Stimulated activated CD4-positive, alpha-beta T cell treated with anti-CD3 and anti-CD28 coated beads, TNF-alpha, amount 100 ng/mL, for 4 hours (primary cell): ENCODE data around the gene SLC15A1.

Experiments
- DNase-seq, 3 experiments: peaks; one replicate each; pipeline ENCODE4 v3.0.0-alpha.2; 2020; ENCODE audit warnings: low read depth in 3 of 3

SLC15A1 gene

DNA sequence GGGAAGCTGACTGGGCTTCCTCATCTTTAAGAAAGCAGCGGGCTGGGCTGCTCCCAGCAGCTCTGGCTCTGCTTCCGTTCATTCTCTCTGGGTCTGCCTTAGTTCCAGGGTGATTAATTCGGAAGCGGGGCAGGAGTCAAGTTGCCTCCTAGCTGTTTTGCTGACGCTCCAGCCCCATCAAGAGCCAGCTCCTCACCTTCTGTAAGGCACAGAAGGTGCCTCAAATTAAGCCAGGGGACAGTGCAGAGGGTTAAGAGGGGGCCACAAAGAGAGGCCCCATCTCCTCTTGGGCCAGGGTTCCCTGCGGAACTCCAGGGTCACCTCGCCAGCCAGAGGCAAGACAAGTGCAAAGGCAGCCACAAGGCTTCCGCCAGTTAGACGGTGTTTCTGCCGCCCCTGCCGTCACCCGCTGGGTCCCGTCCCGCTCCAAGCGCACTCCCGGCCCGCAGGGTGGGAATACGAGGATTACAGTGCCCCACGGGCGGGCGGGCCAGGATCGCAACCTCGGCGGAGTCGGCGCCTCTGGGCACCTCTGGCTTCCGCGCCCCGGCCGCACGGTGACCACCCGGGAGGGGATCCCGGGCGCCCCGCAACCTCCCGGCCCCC is 508 bp downstream of the SLC15A1 start:
- no peak for DNase-seq

DNA sequence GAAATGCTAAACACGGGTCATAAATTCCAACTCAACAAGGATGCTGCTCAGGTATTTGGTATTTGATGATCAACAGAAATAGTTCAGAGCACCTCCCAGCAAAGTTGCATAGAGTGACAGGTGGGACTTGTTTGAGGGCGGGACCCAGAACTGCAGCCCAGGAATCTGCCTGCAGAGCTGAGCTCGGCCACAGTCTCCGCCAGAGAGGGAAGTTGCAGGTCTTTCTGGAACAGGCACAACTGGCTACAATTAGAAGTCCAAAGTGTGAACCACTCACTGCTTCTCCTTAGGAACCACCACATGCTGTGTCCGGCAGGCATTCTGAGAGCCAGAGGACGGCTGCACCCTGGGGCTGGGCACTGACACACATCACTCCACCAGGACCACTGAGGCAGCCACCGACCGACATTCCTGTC is 1.1 kb downstream of the SLC15A1 start:
- DNase-seq: no peak

DNA sequence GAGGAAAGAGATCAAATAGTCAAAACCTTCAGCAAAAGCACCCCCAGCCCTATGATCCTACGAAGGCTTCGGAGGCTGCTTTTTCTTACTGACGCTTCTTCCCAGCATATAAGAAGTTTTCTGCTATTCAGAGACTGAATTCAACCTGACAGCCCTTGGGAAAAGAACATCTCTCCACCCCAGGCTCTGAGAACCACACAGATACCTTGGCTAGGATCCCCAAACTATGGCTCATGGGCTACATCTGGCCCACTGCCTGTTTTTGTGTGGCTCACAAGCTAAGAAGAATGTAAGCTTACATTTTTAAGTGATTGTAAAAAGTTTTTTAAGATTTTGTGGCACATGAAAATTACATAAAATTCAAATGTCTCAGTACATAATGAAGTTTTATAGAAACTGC is 3.0 kb downstream of the SLC15A1 start:
- DNase-seq: no peak

DNA sequence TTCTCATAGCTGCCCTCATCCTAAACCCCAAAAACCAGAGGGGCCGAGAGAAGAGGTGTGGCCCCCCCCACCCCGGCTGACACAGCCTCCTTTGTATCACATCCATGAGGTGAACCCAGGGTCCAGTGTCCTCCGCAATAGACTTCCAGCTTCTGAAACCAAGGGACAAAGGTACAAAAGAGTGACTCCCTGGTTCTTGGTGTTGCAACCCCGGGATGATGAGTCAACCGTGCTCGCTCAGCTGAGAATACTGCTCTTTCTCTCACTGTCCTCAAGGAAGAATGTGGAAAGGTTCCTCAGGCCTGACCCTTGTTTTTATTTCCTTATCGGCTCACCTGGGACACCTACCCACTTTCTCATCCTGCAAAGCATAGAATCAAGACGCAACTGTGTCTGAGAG is 5.5 kb downstream of the SLC15A1 start:
- DNase-seq: no peak

DNA sequence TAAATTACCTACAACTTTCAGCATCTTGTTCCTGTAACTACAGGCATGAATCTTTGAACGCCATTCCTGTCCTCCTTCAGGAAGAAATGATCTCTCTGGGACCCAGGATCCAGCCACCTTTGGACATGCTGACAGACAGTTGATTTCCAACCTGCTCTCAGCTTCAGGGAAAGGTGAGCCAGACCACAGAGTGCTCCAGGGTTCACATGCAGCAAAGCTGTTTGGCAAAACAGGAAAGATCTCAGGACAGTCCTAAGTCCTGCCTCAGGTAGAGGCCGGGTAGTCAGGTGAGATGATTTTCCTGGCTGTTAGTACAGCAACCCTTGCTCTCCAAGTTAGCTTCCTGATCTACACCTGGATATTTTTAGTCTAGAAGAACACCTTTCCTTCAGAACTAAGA is 9.1 kb downstream of the SLC15A1 start:
- no peak for DNase-seq

DNA sequence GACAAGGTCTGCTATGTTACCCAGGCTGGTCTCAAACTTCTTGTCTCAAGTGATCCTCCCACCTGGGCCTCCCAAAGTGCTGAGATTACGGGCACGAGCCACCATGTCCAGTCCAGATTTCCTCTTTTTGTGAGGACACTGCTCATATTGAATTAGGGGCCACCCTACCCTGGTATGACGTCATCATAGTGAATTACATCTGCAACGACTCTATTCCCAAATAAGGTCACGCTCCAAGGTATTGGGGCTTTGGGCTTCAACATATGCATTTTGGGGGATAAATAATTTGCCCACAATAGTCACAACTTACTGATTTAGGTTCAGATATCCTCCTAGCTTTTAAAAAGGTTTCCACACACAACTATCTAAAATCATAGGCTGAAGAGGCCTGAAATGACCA is 9.5 kb downstream of the SLC15A1 start:
- no peak for DNase-seq

DNA sequence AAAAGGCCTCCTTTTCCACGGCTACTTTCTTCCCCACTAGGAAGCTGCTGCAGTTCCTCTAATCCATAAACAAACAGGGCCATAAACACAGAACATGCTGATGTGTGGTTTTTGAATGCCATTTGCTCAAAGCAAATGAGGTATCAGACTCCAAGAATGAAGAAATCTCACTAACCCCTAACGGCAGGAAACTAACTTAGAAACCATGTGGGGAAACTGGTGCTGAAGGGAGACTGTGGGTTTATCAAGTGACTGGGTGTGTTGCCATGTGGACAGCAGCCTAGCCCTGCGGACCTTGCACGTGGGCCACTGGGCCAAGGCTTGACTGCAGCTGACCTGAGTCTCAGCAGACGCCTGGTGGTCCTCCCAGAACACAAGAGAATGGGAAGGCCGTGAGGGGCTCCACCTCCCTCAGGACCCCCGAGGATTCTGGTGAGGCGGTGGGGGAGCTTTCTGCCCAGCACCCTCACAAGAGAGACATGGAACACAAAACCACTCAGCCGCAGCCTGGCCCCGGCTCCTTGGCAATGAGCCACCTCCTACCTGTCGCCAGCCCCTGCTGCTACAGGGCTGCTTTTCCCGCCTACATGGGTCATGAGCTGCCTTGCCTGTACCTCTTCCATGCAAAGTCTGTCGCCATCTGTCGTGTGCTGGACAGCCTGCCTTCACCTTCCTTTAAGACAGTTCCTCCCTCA is 10.6 kb downstream of the SLC15A1 start:
- no peak for DNase-seq

DNA sequence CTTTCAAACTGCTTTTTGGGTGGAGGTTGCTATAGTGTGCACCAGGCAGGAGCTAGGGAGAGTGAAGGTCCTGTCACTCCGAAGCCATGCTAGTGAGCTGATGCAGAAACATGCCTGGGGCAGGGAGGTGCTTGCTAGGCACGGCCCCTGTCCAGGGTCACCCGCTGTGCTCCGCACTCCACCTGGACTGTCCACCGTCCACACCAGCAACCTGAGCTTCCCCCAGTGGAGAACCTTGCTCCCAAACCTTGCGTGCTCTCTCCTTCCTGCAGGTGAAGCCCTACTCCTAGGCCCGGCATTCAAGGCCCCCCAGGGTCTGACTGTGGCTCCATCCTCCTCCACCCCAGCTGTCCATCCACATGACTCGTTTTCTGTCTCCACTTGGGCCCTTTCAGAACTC is 12.3 kb downstream of the SLC15A1 start:
- DNase-seq: no peak

DNA sequence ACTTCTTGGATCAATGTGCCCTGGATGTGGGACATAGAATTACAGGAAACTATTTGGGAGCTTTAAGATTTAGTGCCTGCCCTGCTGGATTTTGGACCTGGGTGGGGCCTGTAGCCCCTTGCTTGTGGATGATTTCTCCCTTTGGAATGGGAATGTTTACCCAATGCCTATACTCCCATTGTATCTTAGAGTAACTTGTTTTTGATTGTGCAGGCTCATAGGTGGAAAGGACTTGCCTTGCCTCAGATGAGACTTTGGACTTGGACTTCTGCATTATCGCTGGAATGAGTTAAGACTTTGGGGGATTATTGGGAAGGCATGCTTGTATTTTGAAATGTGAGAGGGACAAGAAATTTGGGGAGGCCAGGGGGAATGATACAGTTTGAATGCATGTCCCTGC is 13.5 kb downstream of the SLC15A1 start:
- no peak for DNase-seq

DNA sequence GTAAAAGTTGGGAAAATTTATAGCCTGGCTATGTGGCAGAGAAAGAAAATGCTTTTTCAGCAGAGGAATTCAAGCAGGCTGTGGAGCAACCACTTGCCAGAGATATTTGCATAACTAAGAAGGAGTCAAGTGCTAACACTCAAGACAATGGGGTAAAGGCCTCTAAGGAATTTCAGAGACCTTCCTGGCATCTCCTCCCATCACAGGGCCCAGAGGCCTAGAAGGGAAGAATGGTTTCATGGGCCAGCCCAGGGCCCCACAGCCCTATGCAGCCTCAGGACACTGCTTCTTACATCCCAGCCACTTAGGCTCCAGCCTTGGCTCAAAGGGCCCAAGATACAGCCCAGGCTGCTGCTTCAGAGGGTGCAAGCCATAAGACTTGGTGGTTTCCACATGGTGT is 14.3 kb downstream of the SLC15A1 start:
- no peak for DNase-seq

DNA sequence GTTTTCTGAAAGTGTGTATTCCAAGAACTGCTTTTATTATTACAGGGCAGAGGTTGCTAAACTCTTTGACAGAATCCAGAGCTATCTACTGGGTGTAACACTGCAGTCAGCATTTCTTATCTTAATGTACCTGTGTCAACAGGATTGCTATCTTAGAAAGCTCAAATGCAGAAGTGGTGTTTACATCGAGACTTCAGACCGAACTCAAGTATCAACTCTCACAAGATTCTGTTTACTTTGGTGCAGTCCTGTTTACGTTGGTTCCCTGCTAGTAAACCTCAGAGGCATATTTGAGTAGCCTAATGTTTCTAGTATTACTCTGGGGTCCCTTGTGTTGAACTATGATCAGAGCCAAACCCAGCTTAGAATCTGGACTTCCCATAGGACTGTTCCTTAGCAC is 20.5 kb downstream of the SLC15A1 start:
- DNase-seq: no peak

DNA sequence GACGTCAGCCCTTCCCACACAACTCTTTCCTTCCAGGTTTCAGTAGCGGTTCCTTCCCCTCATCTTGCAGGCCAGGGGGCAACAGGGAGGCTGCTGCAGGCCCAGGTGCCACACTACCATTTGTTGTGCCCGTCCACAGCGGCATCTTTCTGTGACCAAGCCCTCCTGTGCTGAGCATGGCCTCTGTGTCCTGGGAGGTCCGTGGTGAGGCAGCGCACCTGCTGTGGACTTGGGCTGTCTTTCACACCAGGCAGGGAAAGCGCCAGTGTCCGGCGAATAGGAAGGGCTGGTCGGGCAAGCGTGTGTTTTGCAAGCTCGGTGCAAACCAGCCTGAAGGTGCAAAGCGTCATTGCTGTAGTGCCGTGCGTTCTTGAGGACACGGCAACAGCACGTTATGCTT is 21.4 kb downstream of the SLC15A1 start:
- DNase-seq: no peak

DNA sequence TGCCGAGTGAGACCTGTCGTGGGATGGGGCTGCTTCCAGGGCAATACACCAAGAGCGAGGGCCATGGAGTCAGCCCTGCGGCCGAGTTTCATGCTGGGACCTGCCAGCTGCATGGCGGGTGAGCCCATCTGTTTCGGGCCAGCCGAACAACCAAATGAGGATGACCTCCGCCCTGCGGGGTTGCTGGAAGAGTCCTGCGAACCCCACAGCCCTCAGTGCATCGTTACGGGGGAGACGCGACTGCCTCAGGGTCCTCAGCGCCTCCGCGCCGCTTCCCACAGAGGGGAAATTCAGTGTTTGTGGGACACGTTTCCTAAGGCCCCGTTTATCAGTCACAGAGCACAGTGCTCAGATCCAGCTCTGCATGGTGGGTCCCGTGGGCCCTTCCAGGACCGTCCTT is 22.0 kb downstream of the SLC15A1 start:
- DNase-seq: no peak

DNA sequence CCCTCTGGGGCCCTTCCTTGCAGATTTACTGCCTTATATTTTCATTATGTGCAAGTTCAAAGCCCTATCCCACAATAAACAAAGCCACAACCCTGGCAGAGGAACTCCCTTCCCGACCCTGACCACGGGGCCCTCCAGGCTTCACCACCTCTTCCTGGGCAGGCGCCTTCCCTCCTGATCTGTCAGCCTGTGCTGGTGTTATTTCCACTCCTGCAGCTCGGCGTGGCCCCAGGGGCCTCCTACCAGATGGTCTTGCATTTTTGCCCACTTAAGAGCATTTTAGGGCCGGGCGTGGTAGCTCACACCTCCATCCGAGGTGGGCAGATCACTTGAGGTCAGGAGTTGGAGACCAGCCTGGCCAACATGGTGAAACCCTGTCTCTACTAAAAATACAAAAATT is 22.8 kb downstream of the SLC15A1 start:
- DNase-seq: no peak

DNA sequence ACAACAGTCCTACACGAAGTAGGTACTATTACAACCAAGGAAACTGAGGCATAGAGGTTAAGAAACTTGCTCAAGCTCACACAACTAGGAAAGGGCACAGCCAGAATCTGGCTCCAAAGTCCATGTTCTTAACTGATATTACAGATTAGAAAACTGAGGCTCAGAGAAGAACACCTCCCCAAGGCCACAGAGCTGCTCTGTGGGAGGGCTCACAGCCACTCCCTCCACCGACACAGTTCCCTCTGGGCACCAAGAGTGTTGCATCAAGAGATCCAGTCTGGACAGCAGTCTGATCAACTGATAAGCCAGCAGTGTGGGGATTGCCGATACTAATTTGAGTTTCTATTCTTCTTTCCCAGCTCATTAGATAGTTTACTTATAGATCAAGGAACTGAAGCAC is 29.5 kb downstream of the SLC15A1 start:
- DNase-seq: no peak

DNA sequence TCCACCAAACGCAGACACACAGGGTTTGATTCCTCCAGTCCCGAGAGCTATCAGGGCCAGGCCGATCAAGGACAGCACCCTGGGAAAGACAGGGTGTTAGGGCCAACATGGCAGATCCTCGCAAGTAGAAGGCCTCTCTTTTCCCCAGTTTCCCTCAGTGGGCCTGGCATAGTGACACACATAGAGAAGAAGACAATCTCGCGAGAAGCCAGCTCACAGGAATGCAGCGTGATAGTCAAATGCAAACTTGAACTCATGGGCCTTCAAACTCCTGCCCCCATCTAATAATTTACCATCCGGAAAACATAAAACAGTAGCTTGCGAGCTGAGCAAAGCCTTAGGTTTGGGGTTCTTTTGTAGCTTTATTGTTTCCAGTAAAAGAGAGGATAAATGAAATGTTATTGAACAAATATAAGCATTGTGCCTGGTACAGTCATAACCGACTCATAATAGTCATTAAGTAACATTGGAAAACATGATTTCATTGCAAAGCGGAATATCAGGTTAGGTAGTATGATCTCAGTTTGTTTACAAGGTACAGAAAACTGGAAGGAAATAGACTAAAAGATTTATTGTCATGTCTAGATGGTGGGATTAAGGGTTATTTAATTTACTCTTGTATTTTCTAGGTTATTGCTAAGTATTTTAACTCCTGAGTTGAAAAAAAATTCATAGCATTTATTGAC is 30.5 kb downstream of the SLC15A1 start:
- DNase-seq: no peak

DNA sequence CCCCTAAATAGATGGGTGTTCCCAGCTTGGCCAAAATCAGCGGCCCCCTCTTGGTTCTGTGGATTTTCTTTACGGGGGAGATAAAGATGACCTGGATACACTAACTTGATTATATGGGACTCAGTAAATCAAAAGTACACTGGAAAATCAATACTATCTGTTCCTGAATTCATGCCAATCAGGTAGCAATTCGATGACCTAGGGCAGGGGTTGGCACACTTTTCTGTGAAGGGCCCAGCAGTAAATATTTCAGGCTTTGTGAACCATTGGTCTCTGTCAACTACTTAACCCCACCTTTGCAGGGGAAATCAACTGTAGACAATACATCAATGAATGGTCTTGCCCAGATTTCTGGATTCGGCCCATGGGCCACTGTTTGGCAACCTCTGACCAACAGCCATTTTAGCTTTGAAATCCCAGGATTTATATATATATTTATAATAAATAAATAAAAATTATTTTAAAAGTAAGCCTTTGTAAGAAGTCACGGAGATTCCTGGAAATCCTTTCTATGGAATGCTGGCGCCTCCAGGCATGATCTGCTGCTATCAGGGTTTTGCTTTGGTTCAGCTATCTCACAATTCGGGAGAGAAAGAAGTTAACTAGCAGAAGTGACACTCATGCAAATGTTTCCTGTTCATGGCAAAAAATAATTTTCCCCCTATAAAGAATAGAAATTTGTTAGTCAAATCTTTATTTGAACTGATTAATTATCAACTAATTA is 32.8 kb downstream of the SLC15A1 start:
- DNase-seq: no peak

DNA sequence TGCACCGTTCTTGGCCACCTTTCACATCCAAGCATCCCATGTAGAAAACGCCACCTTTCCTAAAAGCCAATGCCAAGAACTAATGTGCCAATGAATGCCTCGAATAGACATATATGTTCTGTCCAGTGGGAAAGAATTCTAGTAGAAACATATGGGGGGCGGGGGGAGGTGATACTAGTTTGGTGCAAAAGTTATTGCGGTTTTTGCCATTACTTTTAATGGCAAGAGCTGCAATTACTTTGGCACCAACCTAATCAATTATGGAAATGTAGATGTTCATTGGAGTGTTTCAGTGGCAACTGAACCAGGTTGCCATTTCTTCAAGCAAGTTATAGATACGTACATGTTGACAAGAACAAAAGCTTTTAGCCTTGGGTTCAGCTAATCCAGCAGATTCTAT is 34.6 kb downstream of the SLC15A1 start:
- no peak for DNase-seq

DNA sequence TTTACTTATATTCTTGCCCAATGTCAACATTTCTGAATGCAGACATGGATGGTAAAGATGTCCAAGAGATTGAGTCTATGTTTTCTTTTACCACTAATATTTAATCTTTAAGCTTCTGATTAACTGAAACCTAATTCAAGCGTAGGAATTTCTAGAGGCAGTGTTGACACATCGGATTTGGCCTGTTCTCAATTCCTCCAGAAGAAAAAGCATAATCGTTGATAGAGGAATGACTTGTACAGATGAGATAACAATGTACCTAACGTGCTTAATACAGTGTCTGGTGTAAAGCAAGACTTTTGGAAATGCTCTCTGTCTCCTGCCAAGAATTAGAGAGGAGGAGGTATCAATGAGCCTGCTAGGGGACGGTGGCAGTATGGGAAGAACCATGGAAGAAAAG is 35.2 kb downstream of the SLC15A1 start:
- no peak for DNase-seq

DNA sequence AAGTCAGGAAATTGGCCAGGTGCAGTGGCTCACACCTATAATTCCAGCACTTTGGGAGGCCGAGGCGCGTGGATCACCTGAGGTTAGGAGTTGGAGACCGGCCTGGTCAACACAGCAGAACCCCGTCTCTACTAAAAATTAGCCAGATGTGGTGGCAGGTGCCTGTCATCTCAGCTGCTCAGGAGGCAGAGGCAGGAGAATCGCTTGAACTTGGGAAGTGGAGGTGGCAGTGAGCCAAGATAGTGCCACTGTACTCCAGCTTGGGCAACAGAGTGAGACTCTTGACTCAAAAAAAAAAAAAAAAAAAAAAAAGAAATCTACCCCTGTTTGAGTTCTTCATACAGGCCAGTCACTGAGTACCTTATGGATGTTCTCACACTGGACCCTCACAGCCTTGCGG is 42.0 kb downstream of the SLC15A1 start:
- no peak for DNase-seq

DNA sequence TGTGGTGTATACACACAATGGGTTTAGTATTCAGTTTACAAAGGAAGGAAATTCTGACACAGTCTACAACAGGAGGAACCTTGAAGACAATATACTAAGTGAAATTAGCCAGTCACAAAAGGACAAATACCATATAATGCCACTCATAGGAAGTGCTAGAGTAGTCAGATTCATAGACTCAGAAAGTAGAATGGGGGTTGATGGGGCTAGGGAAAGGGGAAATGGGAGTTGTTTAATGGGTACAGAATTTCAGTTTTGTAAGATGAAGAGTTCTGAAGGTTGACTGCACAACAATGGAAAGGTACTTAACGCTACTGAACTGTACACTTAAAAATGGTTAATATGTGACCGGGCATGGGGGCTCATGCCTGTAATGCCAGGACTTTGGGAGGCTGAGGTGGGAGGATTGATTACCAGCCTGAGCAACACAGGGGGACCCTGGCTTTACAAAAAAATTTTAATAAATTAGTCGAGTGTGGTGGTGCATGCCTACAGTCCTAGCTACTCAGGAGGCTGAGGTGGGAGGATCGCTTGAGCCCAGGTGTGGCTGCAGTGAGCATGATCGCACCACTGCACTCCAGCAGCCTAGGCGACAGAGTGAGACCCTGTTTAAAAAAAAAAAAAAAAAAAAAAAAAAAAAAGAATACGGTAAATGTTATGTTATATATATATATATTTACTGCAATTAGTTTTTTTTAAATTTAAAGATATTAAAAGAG is 45.0 kb downstream of the SLC15A1 start:
- no peak for DNase-seq
